Endothelial cell of umbilical vein (primary cell): Measurements from ENCODE around the gene ANKRD39. TPM values are rescaled to one million over a fixed set of nuclear protein-coding genes. Genes with fewer than 3 reads are reported as not detected.

Source experiments
- BruUV-seq: library from RNA; stranded (reverse); fragments of 400-500 nt; replicated peaks from 2 replicates; lab custom pipeline; 2021; lab: Mats Ljungman, UMichigan
- CTCF ChIA-PET: fragments of 300-600, 350-600 bp; sonication (Branson Sonifier 250); formaldehyde crosslinking; loops from one replicate; lab custom pipeline; 2021; ENCODE audit warnings: antibody characterized with exemption, inconsistent platforms; lab: Charles Lee
- POLR2A ChIA-PET: fragments of 300-600, 350-600 bp; sonication (Branson Sonifier 250); formaldehyde crosslinking; loops from one replicate; lab custom pipeline; 2021; ENCODE audit warnings: antibody characterized with exemption, inconsistent platforms; lab: Charles Lee
- DNase-seq: peaks from one replicate; pipeline ENCODE4 v3.0.0-alpha.2; 2011; ENCODE audit warnings: low read depth, low spot score
- FAIRE-seq: peaks from 2 replicates; lab custom pipeline; 2011; peaks lifted over from hg19 to GRCh38; lab: Jason Lieb, UNC
- H2AFZ ChIP-seq: 2 replicates; pipeline ENCODE4 v1.6.0; 2012; ENCODE audit warnings: low read depth, low read length, control low read depth, inconsistent platforms
- H3K27ac ChIP-seq: 2 replicates; pipeline ENCODE4 v1.5.1; 2011; ENCODE audit warnings: low read depth, mild to moderate bottlenecking, control low read depth, low read length, moderate library complexity; ENCODE audit not compliant: insufficient read depth
- H3K27me3 ChIP-seq, 2 experiments: 2 replicates each; pipeline versions ENCODE4 v1.6.0 to v1.6.1; 2011; ENCODE audit warnings: low read length in 2 of 2, mixed read lengths in 1 of 2; ENCODE audit not compliant: control insufficient read depth in 2 of 2, insufficient read depth in 2 of 2
- H3K36me3 ChIP-seq, 2 experiments: 2 replicates in 1 of 2; 3 replicates in 1 of 2; pipeline ENCODE4 v1.5.1; 2011; ENCODE audit warnings: low read length in 2 of 2, mild to moderate bottlenecking in 1 of 2, moderate library complexity in 1 of 2; ENCODE audit not compliant: control insufficient read depth in 2 of 2, insufficient read depth in 2 of 2; ENCODE audit errors: extremely low read depth in 1 of 2
- H3K4me1 ChIP-seq: 3 replicates; pipeline ENCODE4 v1.5.1; 2011; ENCODE audit warnings: mild to moderate bottlenecking, low read length; ENCODE audit not compliant: control insufficient read depth, insufficient read depth; ENCODE audit errors: extremely low read depth
- H3K4me2 ChIP-seq: 2 replicates; pipeline ENCODE4 v1.6.1; 2011; ENCODE audit warnings: low read length, control low read depth, mixed read lengths; ENCODE audit not compliant: insufficient read depth
- H3K4me3 ChIP-seq, 3 experiments: fragments of 200-600 bp in 1 of 3; sonication (generic), shearing (Covaris generic) in 1 of 3; replicated peaks in 1 of 3; 2 replicates each; pipeline ENCODE4 v1.5.1; 2011 to 2016; ENCODE audit warnings: control low read depth in 3 of 3, low read length in 3 of 3, mild to moderate bottlenecking in 2 of 3, inconsistent platforms in 1 of 3, low read depth in 1 of 3, moderate library complexity in 1 of 3; ENCODE audit not compliant: insufficient read depth in 1 of 3
- H3K79me2 ChIP-seq: 2 replicates; pipeline ENCODE4 v1.6.0; 2012; ENCODE audit warnings: low read length, inconsistent platforms; ENCODE audit not compliant: control insufficient read depth, insufficient read depth
- H3K9ac ChIP-seq: replicated peaks from 2 replicates; pipeline ENCODE3; 2011; ENCODE audit warnings: low read length, control low read depth; ENCODE audit not compliant: insufficient read depth; ENCODE audit errors: extremely low read depth
- H3K9me1 ChIP-seq: replicated peaks from 3 replicates; pipeline ENCODE4 v1.6.0; 2011; ENCODE audit warnings: mild to moderate bottlenecking, low read length; ENCODE audit not compliant: control insufficient read depth, insufficient read depth; ENCODE audit errors: extremely low read depth
- H3K9me3 ChIP-seq: replicated peaks from 2 replicates; pipeline ENCODE4 v1.5.1; 2012; ENCODE audit warnings: low read length, inconsistent platforms; ENCODE audit not compliant: control insufficient read depth, insufficient read depth
- H4K20me1 ChIP-seq: replicated peaks from 2 replicates; pipeline ENCODE3; 2011; ENCODE audit warnings: mild to moderate bottlenecking, low read length; ENCODE audit not compliant: control insufficient read depth, insufficient read depth; ENCODE audit errors: extremely low read depth
- CTCF ChIP-seq, 2 donors: IDR thresholded peaks; 1 replicate in 1 of 2; 2 replicates in 1 of 2; pipeline ENCODE4 v1.5.1; 2011; ENCODE audit warnings: low read length in 2 of 2, mild to moderate bottlenecking in 2 of 2, moderate library complexity in 2 of 2, control low read depth in 1 of 2, inconsistent platforms in 1 of 2, low read depth in 1 of 2; ENCODE audit not compliant: insufficient read depth in 1 of 2; ENCODE audit errors: extremely low read depth in 1 of 2
- EZH2 ChIP-seq: IDR thresholded peaks from 2 replicates; pipeline ENCODE4 v1.6.1; 2012; ENCODE audit warnings: borderline replicate concordance, low read depth, mild to moderate bottlenecking, moderate library complexity, low read length, inconsistent platforms; ENCODE audit not compliant: severe bottlenecking
- FOS ChIP-seq: IDR thresholded peaks from 2 replicates; pipeline ENCODE4 v1.6.1; 2011; ENCODE audit warnings: mild to moderate bottlenecking, low read length, moderate library complexity, borderline replicate concordance; ENCODE audit not compliant: insufficient read depth
- GATA2 ChIP-seq: IDR thresholded peaks from 2 replicates; pipeline ENCODE4 v1.7.0; 2011; ENCODE audit warnings: low read depth, mild to moderate bottlenecking, moderate library complexity, mixed read lengths, low read length; ENCODE audit not compliant: insufficient read length, insufficient read depth
- JUN ChIP-seq: IDR thresholded peaks from 2 replicates; pipeline ENCODE4 v1.6.1; 2011; ENCODE audit warnings: borderline replicate concordance, low read depth; ENCODE audit not compliant: insufficient read length, insufficient read depth
- MYC ChIP-seq: IDR thresholded peaks from one replicate; pipeline ENCODE4 v1.6.1; 2011; ENCODE audit warnings: mild to moderate bottlenecking, low read depth, low read length
- POLR2A ChIP-seq: IDR thresholded peaks from 2 replicates; pipeline ENCODE4 v1.6.1; 2012; ENCODE audit warnings: low read depth, mild to moderate bottlenecking, control low read depth, low read length
- POLR2AphosphoS5 ChIP-seq: IDR thresholded peaks from 2 replicates; pipeline ENCODE4 v1.6.1; 2012; ENCODE audit warnings: low read depth, mild to moderate bottlenecking, control low read depth, low read length, moderate library complexity; ENCODE audit not compliant: insufficient read depth
- dilution Hi-C: fragments of 300-500 bp; cut with MboI; formaldehyde crosslinking; loops from one replicate; pipeline ENCODE4 v1.15.0; 2019; ENCODE audit warnings: low sequenced_read_pairs; ENCODE audit not compliant: extremely low pct_ligation_motif_present
- intact Hi-C: fragments of 100-400 bp; cut with micrococcal nuclease; formaldehyde crosslinking; loops from one replicate; pipeline ENCODE4 v1.10.0; 2022
- polyA plus RNA-seq, 4 experiments: library from polyadenylated mRNA; depleted of rRNA in 3 of 4; stranded (reverse) in 3 of 4; unstranded in 1 of 4; fragments of >200 nt; gene quantifications; 2 replicates each; pipeline versions ENCODE4 v1.2.1 to v1.2.3, GENCODE V29; 2011 to 2012; ENCODE audit warnings: missing spikeins in 1 of 4
- total RNA-seq: library from RNA; stranded (reverse); gene quantifications from 2 replicates; pipeline ENCODE4 v1.2.3, GENCODE V29; 2021
- TF ChIP-seq, protein P1 (sequence below): IDR thresholded peaks from 2 replicates; pipeline ENCODE4 v1.6.1; 2011; ENCODE audit not compliant: insufficient read depth, insufficient read length

The ANKRD39 gene
- total and polyA plus RNA-seq, 2 donors (not counting 3 experiments of a cell fraction or from before 2014, with no cell fraction given), result 14.7 to 17.9 TPM

- no peak overlapping the region for H3K9ac ChIP-seq
- POLR2A ChIA-PET, result no interaction called here
- no peak overlapping the region for H2AFZ ChIP-seq
- TF ChIP-seq JUN, result no peak
- no peak for TF ChIP-seq CTCF (IDR thresholded peaks at IDR 0.05; ENCODE audit: extremely low read depth in 1 of 2, insufficient read depth in 1 of 2, low read depth in 1 of 2, low read length in 2 of 2)
- no peak for TF ChIP-seq MYC
- no peak for TF ChIP-seq GATA2
- TF ChIP-seq, protein P1, sequence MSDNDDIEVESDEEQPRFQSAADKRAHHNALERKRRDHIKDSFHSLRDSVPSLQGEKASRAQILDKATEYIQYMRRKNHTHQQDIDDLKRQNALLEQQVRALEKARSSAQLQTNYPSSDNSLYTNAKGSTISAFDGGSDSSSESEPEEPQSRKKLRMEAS, result no peak
- TF ChIP-seq FOS, result no peak
- TF ChIP-seq POLR2A, result no peak
- TF ChIP-seq EZH2, result no peak
- TF ChIP-seq POLR2AphosphoS5, result no peak
- CTCF ChIA-PET, result no interaction called here
- H3K4me2 ChIP-seq, result no peak overlapping the region
- BruUV-seq, result no TSS peak
- H3K9me1 ChIP-seq, result no peaks in the 10 kb centered on the region
- intact Hi-C loops, result no loop called here
- FAIRE-seq (no peak), DNase-seq (no peak)
- H3K4me1 ChIP-seq, result no peaks in the 10 kb centered on the region
- peaks cover under 1 to 4% of the 10 kb centered on the region in 2 experiments for H3K27me3 ChIP-seq
- H3K36me3 ChIP-seq, result no peaks in the 10 kb centered on the region
- no peaks in the 10 kb centered on the region for H3K9me3 ChIP-seq
- no peak overlapping the region for H3K27ac ChIP-seq
- no peaks in the 10 kb centered on the region for H3K79me2 ChIP-seq
- dilution Hi-C loops, result no loop called here
- no peak overlapping the region for H3K4me3 ChIP-seq
- no peaks in the 10 kb centered on the region for H4K20me1 ChIP-seq
These were observed 45.5 kb upstream of the ANKRD39 start for GRCh38 chr2:96903318-96903717.
